Ramos (cell line): Measurements from ENCODE around the gene PITPNM3.
"Not testable (repeated sequence)": the region's sequence is repeated elsewhere in the genome, so short reads cannot be mapped to it uniquely, and the experiment has no call there.

Experiments used
- in situ Hi-C: fragments of 300-500 bp; cut with MboI; formaldehyde crosslinking; loops from one replicate; pipeline ENCODE4 v1.14.3; 2022; ENCODE audit warnings: low sequenced_read_pairs; ENCODE audit not compliant: unreplicated experiment

Gene PITPNM3

DNA sequence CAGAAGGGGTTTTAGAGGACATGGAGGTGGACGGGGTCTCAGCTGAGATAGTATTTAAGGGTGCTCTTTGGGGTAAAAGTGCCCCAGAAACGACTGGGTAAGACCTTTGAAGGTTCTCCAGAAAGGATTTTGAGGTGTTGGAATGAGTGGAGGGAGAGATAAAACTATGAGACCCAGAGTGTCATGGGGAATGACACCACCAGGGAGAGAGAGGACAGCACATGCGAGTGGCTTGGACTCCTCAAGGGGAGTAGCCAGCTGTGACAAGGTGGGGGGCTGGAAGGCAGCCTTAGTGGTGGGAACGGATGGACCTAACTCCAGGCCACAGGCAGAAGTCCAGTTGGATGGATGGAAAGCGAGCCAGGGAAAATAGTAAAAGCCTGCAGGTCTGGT, 19.2 kb upstream of the PITPNM3 start:
- in situ Hi-C loops: no loop called here

DNA sequence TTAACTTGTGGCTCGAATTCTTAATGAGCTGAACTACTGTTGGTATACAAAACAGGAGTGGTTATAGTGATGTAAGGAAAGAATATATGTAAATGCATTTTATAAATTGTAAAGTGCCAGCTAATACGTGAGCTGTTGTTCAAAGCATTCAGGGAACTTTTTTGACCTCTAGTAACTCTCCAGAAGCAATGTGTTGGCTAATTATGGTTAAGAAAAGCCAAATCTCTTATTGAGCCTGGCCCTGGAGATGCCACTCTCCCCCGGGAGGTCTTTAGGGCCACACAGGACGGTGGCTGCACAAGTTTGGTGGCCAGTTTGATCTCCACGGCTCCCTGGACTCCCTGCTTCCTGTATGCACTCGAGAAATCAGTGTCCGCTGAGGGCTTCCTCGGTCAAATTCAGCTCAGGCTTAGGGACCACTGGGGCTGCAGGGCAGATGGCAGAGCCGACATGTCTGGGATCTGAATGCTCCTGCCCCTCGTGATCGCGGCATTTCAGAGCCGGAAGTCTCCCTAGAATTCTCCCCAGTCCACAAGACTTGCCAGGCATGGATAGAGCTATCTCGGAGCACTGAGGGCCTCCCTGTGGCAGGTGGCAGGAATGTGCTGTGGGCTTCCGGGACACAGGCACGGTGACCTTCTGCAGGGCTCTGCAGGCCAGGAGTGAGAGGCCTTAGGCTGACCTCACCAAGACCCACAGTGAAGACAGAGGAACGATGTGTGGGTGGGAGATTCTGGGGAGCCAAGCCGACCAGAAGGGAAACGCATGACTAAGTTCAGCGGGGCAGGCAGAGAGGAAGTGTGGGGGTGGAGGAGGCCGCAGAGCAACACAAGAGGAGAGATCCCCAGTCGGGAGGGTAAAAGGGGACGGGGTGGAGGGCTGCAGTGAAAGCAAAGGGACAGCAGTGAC, 18.6 kb upstream of the PITPNM3 start:
- in situ Hi-C loops: no loop called here

DNA sequence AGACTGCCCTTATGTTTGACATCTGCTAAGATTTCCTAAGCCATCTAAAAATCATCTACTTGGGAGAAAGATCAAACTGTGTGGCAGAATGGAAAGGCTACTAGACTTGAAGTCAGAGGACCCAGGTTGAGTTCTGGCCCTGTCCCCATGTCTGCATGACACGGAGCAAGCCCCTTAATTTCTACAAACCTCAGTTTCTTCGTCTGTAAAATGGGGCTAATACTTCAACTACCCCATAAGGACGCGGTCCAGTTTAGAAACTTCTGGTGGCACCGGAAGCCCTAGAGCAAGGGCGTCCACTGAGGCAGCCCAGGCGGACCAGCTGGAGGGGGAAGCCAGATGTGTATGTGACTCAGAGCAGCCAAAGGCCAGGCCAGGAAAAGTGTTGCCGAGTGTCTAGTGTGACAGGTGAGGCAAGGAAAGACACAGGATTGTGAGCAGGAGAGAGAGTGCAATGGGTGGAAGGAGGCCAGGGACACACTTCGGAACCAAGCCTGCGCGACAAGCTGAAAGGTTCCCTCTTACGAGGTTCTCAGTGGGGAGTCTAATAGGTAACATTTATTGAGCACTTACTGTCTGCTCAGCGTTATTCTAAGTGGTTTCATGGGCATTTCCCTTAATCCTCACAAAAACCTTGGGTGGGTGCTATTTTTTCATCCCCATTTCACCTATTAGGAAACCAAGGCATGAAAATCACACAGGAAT, 17.8 kb upstream of the PITPNM3 start:
- in situ Hi-C loops: no loop called here

DNA sequence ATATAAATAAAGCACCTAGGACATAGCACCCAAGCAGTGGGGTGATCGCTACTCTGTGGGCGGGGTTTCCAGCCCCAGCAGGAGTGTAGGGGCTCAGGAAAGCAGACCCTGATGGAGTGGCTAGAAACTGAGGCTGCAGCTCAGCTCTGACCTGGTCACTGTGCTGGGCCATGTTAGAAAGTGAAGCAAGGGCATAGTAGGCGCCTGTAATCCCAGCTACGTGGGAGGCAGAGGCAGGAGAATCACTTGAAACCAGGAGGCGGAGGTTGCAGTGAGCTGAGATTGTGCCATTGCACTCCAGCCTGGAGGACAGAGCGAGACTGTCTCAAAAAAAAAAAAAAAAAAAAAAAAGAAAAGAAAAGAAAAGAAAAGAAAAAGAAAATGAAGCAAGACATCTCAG, 17.1 kb upstream of the PITPNM3 start:
- in situ Hi-C loops: not testable (repeated sequence)

DNA sequence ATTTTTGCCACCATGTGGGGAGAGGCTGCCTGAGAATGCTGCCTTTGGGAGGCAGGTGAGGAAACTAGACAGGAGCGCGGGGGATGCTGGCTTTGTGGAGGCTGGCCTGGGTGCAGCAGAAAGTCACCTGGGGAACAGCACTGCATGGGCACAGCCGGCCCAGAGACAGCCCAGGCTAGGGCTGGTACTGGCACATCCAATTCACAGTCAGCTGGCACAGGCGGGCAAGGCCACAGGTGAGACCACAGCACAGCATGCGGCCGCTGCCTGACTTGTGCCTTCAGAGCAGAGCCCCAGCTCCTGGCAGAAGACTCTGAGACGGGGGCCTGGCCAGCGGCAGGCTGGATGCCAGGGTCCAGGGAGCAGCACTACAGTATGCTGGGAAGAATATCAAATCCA, 16.6 kb upstream of the PITPNM3 start:
- in situ Hi-C loops: no loop called here

DNA sequence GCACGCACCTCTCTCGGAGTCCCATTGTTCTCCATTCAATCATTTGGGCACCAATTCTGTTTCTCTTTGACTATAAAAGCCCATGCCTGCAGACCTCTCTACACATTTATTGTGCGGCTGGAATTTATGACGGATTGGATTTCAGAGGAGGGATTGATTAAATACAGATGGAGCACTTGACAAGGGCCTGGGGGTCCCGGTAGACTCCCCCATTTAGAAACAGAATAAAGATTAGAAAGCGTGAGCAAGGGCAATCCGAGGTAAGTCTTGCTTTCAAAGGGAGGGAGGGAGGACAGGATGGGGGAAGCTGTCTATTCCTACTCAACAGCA, 15.1 kb upstream of the PITPNM3 start:
- in situ Hi-C loops: no loop called here

DNA sequence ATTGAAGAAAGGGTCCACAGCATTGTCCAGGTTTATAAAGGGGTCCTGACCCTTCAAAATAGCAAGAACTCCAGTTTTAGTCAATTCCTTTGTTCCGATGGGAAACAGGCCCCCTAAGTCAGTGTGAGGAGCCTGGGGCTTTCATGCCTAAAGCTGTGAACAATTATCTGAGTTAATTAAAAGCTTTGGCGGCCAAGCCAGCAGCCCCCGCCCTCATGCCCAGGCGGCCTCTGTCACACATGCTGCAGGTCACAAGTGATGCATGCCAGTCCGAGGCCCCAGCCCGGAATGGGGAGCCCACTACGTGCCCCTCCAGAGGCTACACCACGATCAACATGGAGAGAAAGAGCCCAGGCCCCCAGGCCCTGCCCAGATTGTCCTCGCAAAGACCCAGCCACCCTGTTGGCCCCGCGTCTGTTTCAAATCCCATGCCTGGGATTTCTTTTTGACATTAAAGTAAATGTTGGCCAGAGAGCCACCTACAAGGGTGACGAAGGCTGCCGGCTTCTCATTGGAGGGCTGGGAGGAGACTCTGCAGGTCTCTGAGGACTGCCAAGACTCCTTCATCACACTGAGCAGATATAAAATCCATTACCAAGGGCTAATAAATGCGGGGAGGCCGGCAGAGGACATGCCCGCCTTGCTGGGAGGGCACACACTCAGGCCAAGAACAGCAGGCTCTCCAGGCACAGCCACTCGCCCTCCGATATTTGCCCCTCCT, 14.5 kb upstream of the PITPNM3 start:
- in situ Hi-C loops: no loop called here

DNA sequence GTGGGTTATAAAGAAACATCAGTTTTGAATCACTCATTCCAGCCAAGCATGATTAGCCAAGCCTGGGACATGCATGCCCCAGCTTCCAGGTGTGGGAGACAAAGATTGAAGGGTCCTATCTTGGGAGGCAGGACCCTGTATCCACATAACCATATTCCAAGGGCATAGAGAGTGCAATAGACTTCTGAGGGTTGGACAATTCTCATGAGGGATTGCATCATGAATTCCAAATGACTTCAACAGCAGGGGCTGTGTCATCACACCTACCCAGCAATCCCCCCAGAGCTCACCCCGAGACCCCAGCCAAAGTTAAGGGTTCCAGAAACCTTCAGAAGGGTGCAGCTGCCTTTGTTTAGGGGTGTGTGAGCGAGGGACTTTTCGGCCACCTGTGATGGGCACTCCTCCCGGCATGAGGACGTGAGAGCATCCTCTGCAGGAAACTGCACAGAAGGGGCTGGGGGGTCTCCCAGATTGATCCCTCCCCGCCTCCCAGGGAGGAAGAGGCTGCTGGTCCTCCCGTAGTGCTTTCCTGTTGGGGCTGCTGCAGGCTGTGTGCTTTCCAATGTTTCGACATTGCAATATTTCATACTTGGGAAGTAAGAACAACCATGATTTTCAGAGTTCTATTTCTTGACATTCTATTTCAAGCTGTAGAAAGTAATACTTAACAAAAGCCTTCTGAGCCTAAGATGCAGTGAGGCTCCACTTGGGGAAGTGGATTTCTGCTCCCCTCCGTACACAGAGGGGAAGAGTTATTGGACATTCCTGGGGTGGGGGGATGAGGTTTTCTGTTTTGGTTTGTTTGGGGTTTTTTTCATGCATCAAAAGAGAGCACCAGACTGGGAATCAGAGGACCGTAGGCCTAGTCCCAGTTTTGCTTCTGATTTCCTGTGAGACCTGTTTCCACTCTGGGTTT, 13.3 kb upstream of the PITPNM3 start:
- in situ Hi-C loops: no loop called here

DNA sequence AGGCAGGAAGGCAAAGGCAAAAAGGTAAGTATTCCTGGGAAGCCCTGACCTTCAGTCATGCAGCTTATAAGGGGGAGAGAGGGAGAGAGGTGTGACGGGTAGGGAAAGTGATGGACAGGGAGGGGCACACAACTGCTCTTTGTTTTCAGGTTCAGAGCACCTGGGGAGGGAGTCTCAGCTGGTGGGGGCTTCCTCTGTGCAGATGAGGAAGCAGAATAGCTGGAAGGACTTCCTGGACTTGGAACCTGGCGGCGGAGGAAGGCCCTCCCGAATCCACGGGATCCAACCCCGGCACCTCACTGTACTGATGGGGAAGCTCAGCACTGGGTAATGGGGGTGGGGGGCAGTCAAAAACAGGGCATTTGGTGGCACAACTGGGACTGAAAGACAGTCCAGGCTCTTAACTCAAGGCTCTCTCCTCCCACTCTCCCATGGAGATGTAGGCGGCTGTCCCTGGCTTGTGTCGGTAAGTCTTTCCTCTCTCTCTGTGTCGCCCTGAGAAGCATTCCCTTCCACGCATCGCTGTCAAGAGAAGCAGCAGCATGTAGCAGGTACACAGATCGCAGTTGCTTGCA, 11.9 kb upstream of the PITPNM3 start:
- in situ Hi-C loops: no loop called here

DNA sequence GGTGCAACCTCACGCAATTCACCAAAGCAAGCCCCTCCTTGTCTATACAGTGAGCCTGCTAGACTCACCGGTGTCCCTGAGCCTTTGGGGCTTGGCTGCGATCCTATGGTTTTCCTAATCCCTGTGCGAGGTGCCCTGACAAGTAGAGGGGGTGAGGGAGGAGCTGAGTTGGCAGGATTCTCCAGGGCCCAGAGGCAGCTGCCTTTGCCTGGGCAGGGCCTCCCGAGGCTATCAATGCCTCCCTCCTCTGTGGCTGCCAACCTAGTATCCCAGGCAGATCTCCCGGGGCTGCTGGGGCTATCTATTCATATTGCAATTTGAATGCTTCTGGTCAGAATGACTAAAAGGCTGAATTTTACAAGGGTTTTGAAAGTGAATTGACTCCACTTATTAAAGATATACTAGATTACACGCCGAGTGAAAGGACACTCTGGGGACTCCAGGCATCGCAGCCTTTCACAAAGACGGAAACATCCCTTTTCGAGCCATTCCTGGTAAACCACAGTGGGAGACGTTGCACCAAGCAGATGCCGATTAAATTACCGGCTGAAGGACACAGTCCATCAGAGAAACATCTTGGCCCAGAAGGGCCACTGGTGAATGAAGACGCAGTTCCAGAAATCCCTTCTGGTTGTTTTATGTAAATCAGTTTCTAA, 11.3 kb upstream of the PITPNM3 start:
- in situ Hi-C loops: no loop called here

DNA sequence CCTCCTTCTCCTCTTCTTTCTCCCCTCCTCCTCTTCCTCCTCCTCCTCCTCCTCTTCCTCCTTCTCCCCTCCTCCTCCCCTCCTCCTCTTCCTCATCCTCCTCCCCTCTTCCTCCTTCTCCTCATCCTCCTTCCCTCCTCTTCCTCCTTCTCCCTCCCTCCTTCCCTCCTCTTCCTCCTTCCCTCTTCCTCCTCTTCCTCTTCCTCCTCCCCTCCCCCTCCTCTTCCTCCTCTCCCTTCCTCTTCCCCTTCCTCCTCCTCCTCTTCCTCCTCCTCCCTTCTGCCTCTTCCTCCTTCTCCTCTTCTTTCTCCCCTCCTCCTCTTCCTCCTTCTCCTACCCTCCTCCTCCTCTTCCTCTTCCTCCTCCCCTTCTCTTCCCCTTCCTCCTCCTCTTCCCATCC, 5.1 kb upstream of the PITPNM3 start:
- in situ Hi-C loops: no loop called here

DNA sequence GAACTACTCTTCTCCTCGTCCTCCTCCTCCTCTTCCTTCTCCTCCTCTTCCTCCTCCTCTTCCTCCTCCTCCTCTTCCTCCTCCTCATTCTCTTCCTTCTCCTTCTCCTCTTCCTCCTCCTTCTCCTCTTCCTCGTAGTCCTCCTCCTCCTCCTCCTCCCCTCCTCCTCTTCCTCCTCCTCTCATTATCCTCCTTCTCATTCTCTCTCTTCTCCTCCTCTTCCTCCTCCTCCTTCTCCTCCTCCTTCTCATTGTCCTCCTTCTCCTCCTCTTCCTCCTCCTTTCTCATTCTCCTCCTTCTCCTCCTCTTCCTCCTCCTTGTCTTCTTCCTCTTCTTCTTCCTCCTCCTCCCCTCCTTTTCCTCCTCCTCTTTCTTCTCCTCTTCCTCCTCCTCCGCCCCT, 4.1 kb upstream of the PITPNM3 start:
- in situ Hi-C loops: no loop called here

DNA sequence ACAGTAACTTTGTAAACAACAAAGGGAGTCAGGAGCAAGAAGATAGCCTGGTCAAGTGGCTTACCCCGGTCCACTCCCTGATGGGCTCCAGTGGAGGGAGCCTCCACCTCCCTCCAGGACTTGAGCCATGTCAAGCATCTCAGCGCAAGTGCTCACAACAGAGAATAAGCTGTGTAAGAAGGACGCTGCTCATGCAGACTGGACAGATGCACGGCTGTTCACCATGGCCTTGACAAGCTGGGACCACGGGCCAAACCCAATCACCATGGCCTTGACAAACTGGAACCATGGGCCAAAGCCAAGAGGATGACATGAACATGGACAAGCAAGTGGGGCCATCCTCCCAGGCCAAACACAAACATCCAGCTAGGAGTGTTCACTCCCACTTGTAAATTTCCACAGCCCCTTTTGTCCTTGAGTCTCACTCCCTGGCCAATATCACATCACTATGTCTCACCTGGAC, 3.4 kb upstream of the PITPNM3 start:
- in situ Hi-C loops: no loop called here

DNA sequence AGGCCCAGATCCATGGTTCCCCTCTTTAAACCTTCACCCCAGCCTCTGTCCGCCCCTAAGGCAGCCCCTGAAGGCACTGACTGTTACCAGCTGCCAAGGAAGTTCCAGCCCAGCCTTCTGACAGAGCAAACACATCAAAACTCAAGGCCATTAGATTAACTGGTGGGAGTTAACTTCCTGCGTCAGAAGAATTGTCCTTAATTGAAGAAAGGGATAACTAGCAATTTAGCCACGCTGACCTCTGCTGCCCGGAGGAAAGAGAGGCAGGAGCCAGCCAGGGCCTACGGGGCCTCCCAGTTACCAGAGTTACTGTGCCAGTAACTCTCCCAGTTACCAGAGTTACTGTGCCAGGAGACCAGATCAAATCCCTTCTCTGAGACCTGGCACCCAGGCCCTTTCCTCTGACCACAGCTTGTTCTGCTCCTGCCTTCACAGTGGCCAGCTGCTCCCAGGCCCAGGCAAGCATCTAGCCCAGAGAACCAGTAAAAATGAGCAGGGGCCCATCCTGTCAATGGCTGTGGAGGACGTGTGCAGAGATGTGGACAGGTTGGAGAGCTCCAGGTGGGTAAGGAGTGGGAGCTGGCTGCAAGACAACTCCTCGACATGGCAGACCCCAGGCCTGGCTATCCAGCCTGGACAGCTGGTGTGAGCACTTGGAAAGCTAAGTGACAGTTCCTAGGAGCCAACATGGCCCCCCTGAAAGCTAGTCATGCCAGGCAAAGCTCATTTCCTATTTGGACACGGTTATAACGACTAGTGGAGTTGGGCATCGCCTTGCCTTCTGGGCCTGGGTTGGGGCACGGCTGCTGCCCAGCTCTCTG, 2.8 kb upstream of the PITPNM3 start:
- in situ Hi-C loops: no loop called here

DNA sequence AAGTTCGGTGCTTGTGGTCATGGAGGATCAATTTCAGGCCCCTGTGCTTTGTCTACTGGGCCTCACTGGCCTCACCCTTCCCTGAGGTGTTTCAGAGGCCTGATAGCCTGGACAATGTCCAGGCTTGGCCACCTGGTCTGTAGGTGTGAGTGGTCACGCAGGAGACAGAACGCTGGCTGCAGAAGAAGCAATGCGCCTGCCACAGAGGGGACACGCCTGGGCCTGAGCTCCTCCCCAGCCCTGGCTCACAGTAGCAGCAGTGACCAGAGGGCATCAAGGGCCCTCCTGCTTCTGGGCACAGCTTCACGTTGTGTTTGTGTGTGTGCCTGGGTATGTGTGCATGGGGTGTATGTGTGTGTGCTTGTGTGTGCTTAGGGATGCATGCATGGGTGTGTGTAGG, 1.9 kb upstream of the PITPNM3 start:
- in situ Hi-C loops: no loop called here

DNA sequence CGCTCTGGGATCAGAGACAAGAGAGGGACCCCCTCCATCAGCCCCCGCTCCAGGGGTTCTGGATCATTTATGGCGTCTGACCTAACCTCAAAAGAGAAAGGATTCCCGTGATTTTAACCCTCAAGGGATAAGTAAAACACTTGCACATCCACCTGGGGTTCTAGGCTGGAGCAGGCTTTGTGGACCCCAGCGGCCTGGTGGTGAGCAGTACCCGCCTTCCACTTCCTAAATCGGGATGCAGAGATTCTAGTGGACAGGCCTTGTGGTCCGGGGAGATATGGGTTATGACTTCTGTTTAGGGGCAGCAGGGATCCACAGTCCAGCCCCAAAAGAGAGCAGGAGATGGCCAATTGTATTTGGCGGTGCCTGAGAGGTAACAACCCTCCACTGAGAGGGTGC, 684 bp upstream of the PITPNM3 start:
- in situ Hi-C loops: no loop called here

DNA sequence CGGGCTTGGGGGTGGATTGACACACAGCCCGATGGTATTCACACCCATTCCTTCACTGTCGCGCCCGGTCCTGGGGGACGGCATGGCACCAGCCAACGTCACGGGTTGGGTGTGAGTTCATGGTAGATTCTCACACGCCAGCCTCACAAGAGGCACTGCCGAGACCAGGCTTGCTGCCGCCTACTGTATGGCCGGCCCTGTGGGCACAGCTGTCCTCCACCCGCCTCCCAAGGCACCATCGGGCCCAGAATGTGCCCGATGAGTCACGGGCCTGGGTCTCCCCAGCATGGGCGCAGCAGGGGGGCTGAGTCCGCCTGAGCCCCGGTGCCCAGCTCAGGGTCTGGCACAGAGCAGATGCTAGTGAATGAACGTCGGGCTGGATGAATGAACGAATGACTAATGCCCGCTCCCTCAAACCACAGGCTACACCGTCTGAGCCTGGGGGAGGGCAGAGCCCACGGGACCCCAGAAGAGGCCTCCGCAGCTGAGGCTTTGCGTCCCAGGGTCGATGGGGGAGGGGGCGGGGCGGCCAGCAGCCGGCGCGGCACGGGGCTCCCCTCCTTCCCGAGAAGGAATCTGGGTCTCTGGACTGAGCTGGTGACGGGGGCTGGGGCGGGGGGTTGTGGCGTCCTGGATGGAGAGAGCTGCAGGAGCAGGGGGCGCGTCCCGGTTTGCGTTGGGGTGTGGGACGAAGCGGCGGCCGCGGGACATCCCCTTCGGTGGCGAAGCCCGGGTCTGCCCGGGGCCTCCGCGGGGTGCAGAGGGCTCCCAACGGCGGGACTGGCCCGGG, 829 bp downstream of the PITPNM3 start:
- in situ Hi-C loops: no loop called here

DNA sequence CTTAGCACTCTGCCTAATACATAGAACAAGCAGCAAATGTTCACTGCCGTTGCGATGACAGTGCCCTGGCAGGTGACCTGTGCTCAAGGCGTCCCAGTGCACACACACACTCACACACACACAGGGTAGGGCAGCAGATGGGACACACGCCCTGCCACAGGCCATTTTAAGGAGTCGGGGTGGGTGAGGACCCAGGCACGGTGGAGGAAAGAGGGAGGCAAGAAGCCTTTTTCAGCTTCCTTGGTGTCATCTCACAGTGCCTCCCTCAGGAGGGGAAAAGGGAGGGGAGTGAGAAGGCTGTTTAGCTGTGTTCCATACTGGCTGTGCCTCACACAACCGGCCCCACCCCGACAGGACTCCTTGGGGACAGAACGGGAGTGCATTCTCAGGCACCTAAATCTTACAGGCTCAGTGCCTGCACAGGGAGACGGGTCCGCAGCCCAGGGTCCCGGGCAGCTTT, 1.5 kb downstream of the PITPNM3 start:
- in situ Hi-C loops: no loop called here
